K562 (cell line): Measurements from ENCODE around the gene SYT15B. TPM values are rescaled to one million over a fixed set of nuclear protein-coding genes. Genes with fewer than 3 reads are reported as not detected.
"Not testable (repeated sequence)": the region's sequence is repeated elsewhere in the genome, so short reads cannot be mapped to it uniquely, and the experiment has no call there.

Source experiments
- ATAC-seq: fragments of 200-7000 bp; cut with Tn5 transposase; 3 replicates; pipeline ENCODE4 v1.9.1; 2020; ENCODE audit warnings: moderate library complexity
- BruUV-seq: library from RNA; stranded (reverse); fragments of 400-500 nt; replicated peaks from 2 replicates; lab custom pipeline; 2021; lab: Mats Ljungman, UMichigan
- CTCF ChIA-PET: fragments of 300-600 bp; formaldehyde crosslinking; extraction: SDS; loops from one replicate; lab custom pipeline; 2021; ENCODE audit warnings: low intra/inter-chr PET ratio; lab: Yijun Ruan, JAX
- POLR2A ChIA-PET: fragments of 300-600, 350-650 bp; sonication (Branson Sonifier 250); formaldehyde crosslinking; extraction: SDS; loops from one replicate; lab custom pipeline; 2021; ENCODE audit warnings: antibody characterized with exemption, inconsistent platforms; lab: Yijun Ruan, JAX
- DNase-seq, 4 experiments: peaks; one replicate each; pipeline versions ENCODE4 v3.0.0 to v3.0.0-alpha.2; 2011 to 2018; ENCODE audit warnings: low spot score in 3 of 4, mixed read lengths in 3 of 4; ENCODE audit errors: extremely low read depth in 1 of 4
- FAIRE-seq: peaks from 2 replicates; lab custom pipeline; 2011; peaks lifted over from hg19 to GRCh38; lab: Jason Lieb, UNC
- H2AFZ ChIP-seq: 2 replicates; pipeline ENCODE4 v1.6.0; 2011; ENCODE audit warnings: low read depth, low read length, control low read depth, inconsistent platforms
- H3K27ac ChIP-seq: fragments of 200-600 bp; 3 replicates; pipeline ENCODE4 v1.8.0; 2011; ENCODE audit warnings: low read depth, mild to moderate bottlenecking, control low read depth, inconsistent platforms, low read length, moderate library complexity, mixed read lengths; ENCODE audit errors: extremely low read depth
- H3K27me3 ChIP-seq, 2 experiments: fragments of 300-600 bp in 1 of 2; 2 replicates in 1 of 2; 3 replicates in 1 of 2; pipeline versions ENCODE4 v1.6.0 to v1.8.0; 2011; ENCODE audit warnings: inconsistent platforms in 2 of 2, low read length in 2 of 2, mild to moderate bottlenecking in 1 of 2, mixed read lengths in 1 of 2, moderate library complexity in 1 of 2; ENCODE audit not compliant: control insufficient read depth in 2 of 2, insufficient read depth in 2 of 2
- H3K36me3 ChIP-seq: fragments of 300-600 bp; 3 replicates; pipeline ENCODE4 v1.8.0; 2011; ENCODE audit warnings: mild to moderate bottlenecking, low read length, inconsistent platforms; ENCODE audit not compliant: control insufficient read depth, insufficient read depth
- H3K4me1 ChIP-seq, 2 experiments: fragments of 200-600 bp in 1 of 2; replicated peaks in 1 of 2; 2 replicates in 1 of 2; 3 replicates in 1 of 2; pipeline versions ENCODE4 v1.5.1 to v1.8.0; 2011; ENCODE audit warnings: inconsistent platforms in 2 of 2, low read length in 2 of 2, mild to moderate bottlenecking in 1 of 2, mixed read lengths in 1 of 2, moderate library complexity in 1 of 2; ENCODE audit not compliant: control insufficient read depth in 2 of 2, insufficient read depth in 2 of 2
- H3K4me2 ChIP-seq: 2 replicates; pipeline ENCODE4 v1.6.1; 2011; ENCODE audit warnings: low read length, control low read depth, inconsistent platforms, mixed read lengths; ENCODE audit not compliant: insufficient read depth
- H3K4me3 ChIP-seq: fragments of 200-600 bp; sonication (generic), shearing (Covaris generic); 2 replicates; pipeline ENCODE4 v1.5.1; 2016; ENCODE audit warnings: control low read depth, inconsistent platforms
- H3K79me2 ChIP-seq: fragments of 200-600 bp; 3 replicates; pipeline ENCODE4 v1.8.0; 2011; ENCODE audit warnings: low read length, inconsistent platforms; ENCODE audit not compliant: control insufficient read depth, insufficient read depth
- H3K9ac ChIP-seq, 2 experiments: 2 replicates each; pipeline versions ENCODE4 v1.6.0 to v1.6.1; 2011; ENCODE audit warnings: low read depth in 2 of 2, low read length in 2 of 2, control low read depth in 1 of 2, inconsistent platforms in 1 of 2, mild to moderate bottlenecking in 1 of 2, mixed read lengths in 1 of 2; ENCODE audit not compliant: insufficient read depth in 1 of 2
- H3K9me1 ChIP-seq: one replicate; pipeline ENCODE4 v1.6.0; 2011; ENCODE audit warnings: inconsistent platforms, mild to moderate bottlenecking, low read length, moderate library complexity; ENCODE audit not compliant: control insufficient read depth, insufficient read depth
- H3K9me3 ChIP-seq: replicated peaks from 2 replicates; pipeline ENCODE4 v1.5.1; 2011; ENCODE audit warnings: low read depth, low read length, inconsistent platforms; ENCODE audit not compliant: control insufficient read depth, insufficient read depth
- H4K20me1 ChIP-seq: replicated peaks from 2 replicates; pipeline ENCODE4 v1.6.1; 2011; ENCODE audit warnings: low read length, inconsistent platforms, mixed read lengths; ENCODE audit not compliant: control insufficient read depth, insufficient read depth
- WGBS: fragments of 100-300 bp; shearing (Covaris generic); methylation state at CpG from one replicate; pipeline ENCODE4 v1.1.6; 2016; ENCODE audit warnings: low coverage, mixed read lengths; ENCODE audit not compliant: insufficient coverage; ENCODE audit errors: missing lambda C conversion rate; 5-methylcytosine and 5-hydroxymethylcytosine counted together
- in situ Hi-C: fragments of 300-500 bp; cut with MboI; formaldehyde crosslinking; loops from 4 replicates; pipeline ENCODE4 v1.15.0; 2018; ENCODE audit warnings: inconsistent platforms, mixed read lengths
- intact Hi-C: fragments of 100-400 bp; cut with micrococcal nuclease; formaldehyde crosslinking; loops from 2 replicates; pipeline ENCODE4 v1.14.2; 2022
- polyA plus RNA-seq, 8 experiments: library from polyadenylated mRNA; depleted of rRNA in 4 of 8; stranded (reverse) in 5 of 8; unstranded in 3 of 8; fragments of >200 nt; fragmentation: Nextera tagmentation in 2 of 8; fragmentation: Illumina TruSeq in 1 of 8; extraction: Ambion mirVana in 2 of 8; extraction: Trizol in 1 of 8; gene quantifications; 2 replicates each; pipeline versions ENCODE4 v1.2.1 to v1.2.3, GENCODE V29; 2011 to 2014; ENCODE audit warnings: inconsistent platforms in 1 of 8, missing spikeins in 1 of 8
- total RNA-seq, 7 experiments: library from RNA; depleted of rRNA in 6 of 7; stranded (reverse); fragments of >200 nt in 6 of 7; fragmentation: Illumina TruSeq in 2 of 7; extraction: Trizol in 2 of 7; gene quantifications; 2 replicates each; pipeline versions ENCODE4 v1.2.1 to v1.2.3, GENCODE V29; 2011 to 2021; ENCODE audit warnings: low replicate concordance in 1 of 7

The SYT15B gene
- total and polyA plus RNA-seq, 9 of the 15 experiments (the other 6 are each of a cell fraction or from before 2014, with no cell fraction given): 0.07 to 0.22 (median 0.07) TPM; not detected in 6

DNA sequence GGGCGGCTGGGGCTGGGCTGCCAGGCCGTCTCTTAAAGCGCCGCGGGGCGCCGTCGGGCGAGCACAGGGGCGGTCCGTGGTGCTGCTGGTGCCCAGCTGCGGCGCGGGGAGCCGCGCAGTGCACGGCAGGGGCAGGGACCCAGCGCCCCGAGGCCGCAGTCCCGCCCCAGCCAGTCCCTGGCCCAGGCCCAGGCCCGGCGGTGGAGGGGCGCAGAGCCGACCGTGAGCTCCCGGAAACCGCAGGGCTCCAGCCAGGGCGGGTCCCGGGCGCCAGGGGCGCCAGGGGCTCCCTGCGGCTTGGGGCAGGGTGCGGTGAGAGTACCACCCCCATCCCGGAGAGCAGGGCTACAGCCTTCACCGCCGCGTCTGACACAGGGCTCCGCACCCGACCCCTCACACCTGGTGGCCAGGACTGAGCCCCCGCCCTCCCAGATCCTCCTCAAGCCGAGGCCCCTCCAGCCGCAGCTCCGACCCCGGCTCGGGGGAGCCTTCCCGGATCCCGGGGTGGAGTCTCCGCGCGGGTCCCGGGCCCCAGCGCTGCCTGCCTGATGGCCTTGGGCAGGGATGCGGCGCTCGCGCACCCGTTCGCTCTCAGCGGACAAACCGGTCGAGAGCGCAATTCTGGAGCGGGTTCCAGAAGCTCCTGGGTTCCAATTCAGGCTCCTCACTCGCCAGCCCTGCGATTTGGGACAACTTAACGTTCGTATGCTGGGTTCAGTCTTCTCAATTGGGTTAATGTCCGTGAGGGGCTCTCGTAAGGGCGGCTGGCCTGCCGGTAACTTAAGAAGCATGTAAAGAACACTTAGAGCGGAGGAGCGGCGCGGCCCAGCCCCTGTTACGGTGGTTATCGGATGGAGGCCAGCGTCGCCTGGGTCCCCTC is 478 bp downstream of the SYT15B start:
- DNase-seq, H2AFZ ChIP-seq, H3K9me1 ChIP-seq, H3K4me2 ChIP-seq, CTCF ChIA-PET, H3K9ac ChIP-seq, FAIRE-seq, H3K27ac ChIP-seq, H3K4me3 ChIP-seq, H3K4me1 ChIP-seq, POLR2A ChIA-PET, H4K20me1 ChIP-seq, intact Hi-C loops, H3K9me3 ChIP-seq, ATAC-seq, H3K79me2 ChIP-seq, H3K27me3 ChIP-seq, BruUV-seq, H3K36me3 ChIP-seq: not testable (repeated sequence)
- in situ Hi-C loops: loop anchor here (25.0 kb wide), 1 partner anchor 1676 kb away; no protein-coding TSS in a partner anchor
- WGBS: 7% methylated on average over 29 of the region's 80 CpGs

DNA sequence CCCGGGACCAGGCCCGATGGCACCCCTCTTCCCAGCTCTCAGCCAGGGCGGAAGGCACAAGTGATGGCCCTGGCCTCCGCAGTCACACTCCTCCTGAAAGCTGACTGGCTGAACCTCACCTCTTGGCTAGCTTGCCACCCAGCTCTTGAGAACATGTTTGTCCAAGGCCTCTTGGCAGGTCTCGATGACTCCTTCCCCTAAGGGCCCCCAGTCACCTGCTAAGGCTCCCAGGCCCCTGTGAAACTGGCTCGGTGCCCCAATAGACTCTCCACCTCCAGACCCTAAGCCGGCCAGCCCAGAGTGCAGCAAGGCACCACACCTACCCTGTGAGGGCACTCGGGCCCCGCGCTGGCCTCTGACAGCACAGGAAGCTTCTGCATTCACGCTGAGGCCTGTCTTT is 4.5 kb downstream of the SYT15B start:
- BruUV-seq, CTCF ChIA-PET, H3K36me3 ChIP-seq, H3K4me2 ChIP-seq, POLR2A ChIA-PET, H2AFZ ChIP-seq, FAIRE-seq, ATAC-seq, DNase-seq, H3K9me3 ChIP-seq, H3K9me1 ChIP-seq, H4K20me1 ChIP-seq, H3K79me2 ChIP-seq, H3K27ac ChIP-seq, H3K4me1 ChIP-seq, H3K9ac ChIP-seq, H3K4me3 ChIP-seq, intact Hi-C loops, H3K27me3 ChIP-seq: not testable (repeated sequence)
- WGBS: 0% methylated on average over 4 of the region's 11 CpGs
- in situ Hi-C loops: loop anchor here (25.0 kb wide), 1 partner anchor 1672 kb away; no protein-coding TSS in a partner anchor

DNA sequence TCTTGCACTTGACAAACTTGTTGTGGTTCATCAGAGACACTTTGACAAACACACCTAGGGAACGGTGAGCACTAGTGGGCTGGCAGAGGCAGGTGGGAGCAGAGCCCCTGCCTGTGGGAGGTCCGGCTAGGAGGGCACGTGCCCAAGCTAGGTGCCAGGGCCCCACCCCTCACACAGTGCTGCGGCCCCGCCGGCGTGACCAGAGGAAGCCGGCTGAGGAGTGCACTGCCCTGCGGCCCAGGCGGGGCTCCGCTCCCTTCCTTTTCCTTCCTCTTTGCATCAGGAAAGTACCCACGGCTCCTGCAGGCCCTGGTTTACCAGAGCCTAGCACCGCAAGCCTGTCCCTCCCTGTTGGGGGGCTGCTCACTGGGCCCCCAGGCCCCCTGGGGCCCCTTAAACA is 7.2 kb downstream of the SYT15B start:
- in situ Hi-C loops: loop anchor here (25.0 kb wide), 1 partner anchor 1669 kb away; no protein-coding TSS in a partner anchor
- POLR2A ChIA-PET, intact Hi-C loops, ATAC-seq, H3K9ac ChIP-seq, H3K9me3 ChIP-seq, BruUV-seq, H3K9me1 ChIP-seq, H3K27ac ChIP-seq, CTCF ChIA-PET, H3K36me3 ChIP-seq, DNase-seq, H3K4me2 ChIP-seq, H4K20me1 ChIP-seq, H3K79me2 ChIP-seq, H3K27me3 ChIP-seq, H3K4me3 ChIP-seq, FAIRE-seq, H3K4me1 ChIP-seq, H2AFZ ChIP-seq: not testable (repeated sequence)
- WGBS: no CpG with 5 or more reads among the region's 13 CpGs
